DOHH2 (cell line): Measurements from ENCODE around the gene TSTD1.
A peak's percentile ranks its signal among the peaks of the same experiment; 100 is the strongest.

Experiments used
- H3F3A ChIP-seq: fragments of 200-600 bp; sonication (generic), shearing (Covaris generic); 2 replicates; pipeline ENCODE4 v1.6.0; 2016; ENCODE audit warnings: antibody characterized with exemption, mild to moderate bottlenecking; ENCODE audit not compliant: control insufficient read depth, insufficient read depth
- H3K27ac ChIP-seq: fragments of 200-600 bp; sonication (generic); 2 replicates; pipeline ENCODE4 v1.5.1; 2014; ENCODE audit warnings: low read depth, mild to moderate bottlenecking, low read length, moderate library complexity
- H3K27me3 ChIP-seq: fragments of 200-600 bp; sonication (generic); 2 replicates; pipeline ENCODE4 v1.6.1; 2014; ENCODE audit warnings: mild to moderate bottlenecking, low read length, mixed read lengths; ENCODE audit not compliant: control insufficient read depth
- H3K36me3 ChIP-seq: fragments of 200-600 bp; sonication (generic); 2 replicates; pipeline ENCODE4 v1.6.1; 2014; ENCODE audit warnings: mild to moderate bottlenecking, low read length, moderate library complexity, mixed read lengths; ENCODE audit not compliant: control insufficient read depth
- H3K4me1 ChIP-seq: fragments of 200-600 bp; sonication (generic); 2 replicates; pipeline ENCODE4 v1.6.1; 2014; ENCODE audit warnings: mild to moderate bottlenecking, low read length, mixed read lengths; ENCODE audit not compliant: control insufficient read depth
- H3K4me2 ChIP-seq: fragments of 200-600 bp; sonication (generic); 2 replicates; pipeline ENCODE4 v1.6.0; 2014; ENCODE audit warnings: mild to moderate bottlenecking, low read length, moderate library complexity
- H3K4me3 ChIP-seq: fragments of 200-600 bp; sonication (generic); 2 replicates; pipeline ENCODE4 v1.5.1; 2014; ENCODE audit warnings: mild to moderate bottlenecking, low read length, mixed read lengths
- H3K79me2 ChIP-seq: fragments of 200-600 bp; sonication (generic); 2 replicates; pipeline ENCODE4 v1.6.1; 2014; ENCODE audit warnings: mild to moderate bottlenecking, low read length, mixed read lengths; ENCODE audit not compliant: control insufficient read depth
- H3K9me2 ChIP-seq: fragments of 200-600 bp; sonication (generic); replicated peaks from 2 replicates; pipeline ENCODE4 v1.6.1; 2014; ENCODE audit warnings: mild to moderate bottlenecking, low read length, mixed read lengths; ENCODE audit not compliant: control insufficient read depth
- H3K9me3 ChIP-seq: fragments of 200-600 bp; sonication (generic); 2 replicates; pipeline ENCODE4 v1.6.1; 2014; ENCODE audit warnings: antibody characterized with exemption, low read length, mixed read lengths; ENCODE audit not compliant: control insufficient read depth, insufficient read depth
- H4K20me1 ChIP-seq: fragments of 200-600 bp; sonication (generic); 2 replicates; pipeline ENCODE4 v1.6.0; 2014; ENCODE audit warnings: low read depth, mild to moderate bottlenecking, antibody characterized with exemption, low read length, moderate library complexity; ENCODE audit not compliant: control insufficient read depth, insufficient read depth
- EZH2phosphoT487 ChIP-seq: fragments of 200-600 bp; sonication (generic); IDR thresholded peaks from 2 replicates; pipeline ENCODE4 v1.6.1; 2017; ENCODE audit warnings: borderline replicate concordance, mild to moderate bottlenecking, antibody characterized with exemption, low read length, moderate library complexity, mixed read lengths
- TF ChIP-seq, protein P1 (sequence below): fragments of 200-600 bp; sonication (generic); IDR thresholded peaks from one replicate; pipeline ENCODE4 v1.5.1; 2014; ENCODE audit warnings: antibody characterized with exemption, mild to moderate bottlenecking, low read depth, low read length; ENCODE audit not compliant: poor library complexity, severe bottlenecking

TSTD1 gene, protein sequence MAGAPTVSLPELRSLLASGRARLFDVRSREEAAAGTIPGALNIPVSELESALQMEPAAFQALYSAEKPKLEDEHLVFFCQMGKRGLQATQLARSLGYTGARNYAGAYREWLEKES

DNA sequence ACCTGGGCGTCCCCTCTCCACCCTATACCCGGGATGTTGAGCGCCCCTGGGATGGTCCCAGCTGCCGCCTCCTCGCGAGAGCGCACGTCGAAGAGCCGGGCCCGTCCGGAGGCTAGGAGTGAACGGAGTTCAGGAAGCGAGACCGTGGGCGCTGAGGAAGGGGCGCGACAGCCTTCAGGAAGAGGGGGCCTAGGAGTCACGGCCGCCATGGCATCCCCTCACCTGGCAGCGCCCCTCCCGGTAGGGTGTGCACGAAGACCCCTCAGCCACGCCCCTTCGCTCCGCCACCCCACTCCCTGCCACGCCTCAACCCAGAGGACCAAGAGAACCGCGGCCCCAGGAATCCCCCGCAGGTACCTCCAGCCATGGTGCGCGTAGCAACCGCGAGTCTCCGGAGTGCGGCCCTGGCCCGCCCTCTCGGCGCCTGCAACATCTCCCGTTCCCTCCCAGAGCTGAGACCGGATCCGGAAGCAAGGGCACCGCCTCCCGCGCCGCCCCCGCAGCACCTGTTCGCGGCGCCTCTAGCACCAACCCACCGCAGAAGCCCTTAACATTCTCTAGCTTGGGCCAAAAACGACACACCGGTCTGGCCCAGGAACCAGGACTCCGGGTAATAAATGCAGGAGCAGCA, at the start of gene TSTD1:
TSTD1 (minus strand) TSS at position 442 of the 631 bp plus-strand sequence; CDS start at position 367, 75 bp downstream.
- H3K4me1 ChIP-seq: peaks cover 62% of the 10 kb centered on the region
- no peaks in the 10 kb centered on the region for H4K20me1 ChIP-seq
- H3K9me2 ChIP-seq: no peaks in the 10 kb centered on the region
- TF ChIP-seq EZH2phosphoT487: no peak
- TF ChIP-seq, protein P1, sequence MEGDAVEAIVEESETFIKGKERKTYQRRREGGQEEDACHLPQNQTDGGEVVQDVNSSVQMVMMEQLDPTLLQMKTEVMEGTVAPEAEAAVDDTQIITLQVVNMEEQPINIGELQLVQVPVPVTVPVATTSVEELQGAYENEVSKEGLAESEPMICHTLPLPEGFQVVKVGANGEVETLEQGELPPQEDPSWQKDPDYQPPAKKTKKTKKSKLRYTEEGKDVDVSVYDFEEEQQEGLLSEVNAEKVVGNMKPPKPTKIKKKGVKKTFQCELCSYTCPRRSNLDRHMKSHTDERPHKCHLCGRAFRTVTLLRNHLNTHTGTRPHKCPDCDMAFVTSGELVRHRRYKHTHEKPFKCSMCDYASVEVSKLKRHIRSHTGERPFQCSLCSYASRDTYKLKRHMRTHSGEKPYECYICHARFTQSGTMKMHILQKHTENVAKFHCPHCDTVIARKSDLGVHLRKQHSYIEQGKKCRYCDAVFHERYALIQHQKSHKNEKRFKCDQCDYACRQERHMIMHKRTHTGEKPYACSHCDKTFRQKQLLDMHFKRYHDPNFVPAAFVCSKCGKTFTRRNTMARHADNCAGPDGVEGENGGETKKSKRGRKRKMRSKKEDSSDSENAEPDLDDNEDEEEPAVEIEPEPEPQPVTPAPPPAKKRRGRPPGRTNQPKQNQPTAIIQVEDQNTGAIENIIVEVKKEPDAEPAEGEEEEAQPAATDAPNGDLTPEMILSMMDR: no peak
- H3K4me3 ChIP-seq: peak within 1 kb of the TSS; percentile 87
- peak within 1 kb of the TSS; percentile 44 for H3K27ac ChIP-seq
- H3F3A ChIP-seq: peaks cover 9% of the 10 kb centered on the region; the same call in 1 of the 2 replicates
- H3K79me2 ChIP-seq: peaks cover 33% of the 10 kb centered on the region
- H3K27me3 ChIP-seq: no peaks in the 10 kb centered on the region
- no peaks in the 10 kb centered on the region for H3K9me3 ChIP-seq
- peaks cover 58% of the 10 kb centered on the region for H3K36me3 ChIP-seq
- peak within 1 kb of the TSS; percentile 80 for H3K4me2 ChIP-seq

DNA sequence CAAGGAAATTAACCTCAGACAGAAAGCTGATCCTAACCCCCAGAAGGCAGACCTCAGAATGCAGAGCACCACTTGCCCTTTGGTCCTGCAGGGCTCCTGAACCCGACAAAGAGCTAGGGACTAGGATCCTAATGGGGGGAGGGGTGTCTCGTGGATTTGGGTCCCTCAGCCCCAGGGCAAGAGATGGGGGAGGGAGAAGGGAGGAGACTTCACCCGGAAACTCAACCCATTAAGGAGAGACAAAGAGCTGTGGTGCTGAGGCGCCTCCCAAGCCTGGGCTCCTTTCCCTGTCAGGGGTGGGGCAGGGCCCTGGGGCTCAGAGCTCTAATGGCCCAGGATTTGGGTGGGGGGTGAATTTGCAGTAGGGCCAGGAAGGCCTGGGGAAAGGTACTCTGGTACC, 47.7 kb upstream of the TSTD1 start:
- Histone ChIP-seq H3K79me2 (no peaks in the 10 kb centered on the region), H3K9me2 (no peaks in the 10 kb centered on the region), H3K27me3 (no peaks in the 10 kb centered on the region), H3K9me3 (no peaks in the 10 kb centered on the region), H3K4me3 (no peak overlapping the region), H3F3A (no peaks in the 10 kb centered on the region), H3K27ac (no peak overlapping the region), H3K36me3 (no peaks in the 10 kb centered on the region), H4K20me1 (no peaks in the 10 kb centered on the region), H3K4me2 (no peak overlapping the region), H3K4me1 (no peaks in the 10 kb centered on the region)
- TF ChIP-seq, protein P1: no peak
- no peak for TF ChIP-seq EZH2phosphoT487

DNA sequence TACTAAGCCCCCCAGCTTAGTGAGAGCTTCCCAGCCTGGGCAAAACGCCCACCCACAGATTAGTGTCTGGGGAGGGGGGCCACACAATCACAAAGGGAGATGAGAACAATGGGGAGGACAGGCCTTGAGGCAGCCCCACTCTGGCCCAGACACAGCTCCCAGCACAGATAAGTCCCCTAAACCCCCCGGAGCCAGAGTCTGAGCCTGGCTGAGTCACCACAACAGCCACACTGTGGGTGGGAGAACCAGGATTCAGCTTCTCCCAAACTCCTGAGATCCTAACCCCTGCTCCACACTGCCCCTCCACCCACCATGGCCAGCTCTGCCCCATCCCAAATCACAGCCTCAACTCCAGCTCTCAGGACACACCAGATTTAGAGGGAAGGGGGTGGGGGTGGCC, 46.4 kb upstream of the TSTD1 start:
- H4K20me1 ChIP-seq: no peaks in the 10 kb centered on the region
- no peaks in the 10 kb centered on the region for H3K4me1 ChIP-seq
- H3K27ac ChIP-seq: no peak overlapping the region

More for the DNA sequence above, 46.4 kb upstream of the TSTD1 start:
- H3K4me2 ChIP-seq: no peak overlapping the region
- no peaks in the 10 kb centered on the region for H3K79me2 ChIP-seq
- no peaks in the 10 kb centered on the region for H3F3A ChIP-seq
- no peaks in the 10 kb centered on the region for H3K36me3 ChIP-seq
- no peaks in the 10 kb centered on the region for H3K9me3 ChIP-seq
- no peaks in the 10 kb centered on the region; the same call in 1 of the 2 replicates for H3K27me3 ChIP-seq
- no peak overlapping the region for H3K4me3 ChIP-seq
- H3K9me2 ChIP-seq: no peaks in the 10 kb centered on the region
- TF ChIP-seq, protein P1: no peak
- no peak for TF ChIP-seq EZH2phosphoT487
